AG09319 (cell line): ENCODE results near the gene GPD2.
"Not testable (repeated sequence)": the region's sequence is repeated elsewhere in the genome, so short reads cannot be mapped to it uniquely, and the experiment has no call there.

Experiments
- DNase-seq: peaks from one replicate; pipeline ENCODE4 v3.0.0-alpha.2; 2010; ENCODE audit warnings: low read depth; ENCODE audit errors: extremely low read depth
- CTCF ChIP-seq: IDR thresholded peaks from 2 replicates; pipeline ENCODE4 v1.5.1; 2011; ENCODE audit warnings: low read depth, mild to moderate bottlenecking, inconsistent platforms, low read length, moderate library complexity

Gene GPD2

GRCh38 chr2:156512451-156512850 is 76.3 kb downstream of the GPD2 start:
- DNase-seq = no peak
- no peak for TF ChIP-seq CTCF

- DNase-seq = no peak
- no peak for TF ChIP-seq CTCF
Observed at GRCh38 chr2:156513219-156513618, 77.0 kb downstream of the GPD2 start.

GRCh38 chr2:156517419-156517818 is 81.2 kb downstream of the GPD2 start:
- TF ChIP-seq CTCF = no peak
- no peak for DNase-seq

- TF ChIP-seq CTCF = no peak
- DNase-seq = no peak
Observed at GRCh38 chr2:156518138-156518537, 82.0 kb downstream of the GPD2 start.

GRCh38 chr2:156522864-156523440 is 86.8 kb downstream of the GPD2 start:
- no peak for TF ChIP-seq CTCF
- no peak for DNase-seq

- DNase-seq = no peak
- TF ChIP-seq CTCF = no peak
Observed at GRCh38 chr2:156526950-156527636, 90.9 kb downstream of the GPD2 start.

GRCh38 chr2:156528583-156528982 is 92.4 kb downstream of the GPD2 start:
- not testable (repeated sequence) for DNase-seq

- no peak for TF ChIP-seq CTCF
- DNase-seq = no peak
Observed at GRCh38 chr2:156532989-156533388, 96.8 kb downstream of the GPD2 start.
